GM21723 (cell line): ENCODE data around the gene SLC1A1.

Source experiments
- ATAC-seq: cut with Tn5 transposase; IDR thresholded peaks from one replicate; pipeline ENCODE4 v1.9.1; 2021; ENCODE audit warnings: mild to moderate bottlenecking, moderate library complexity; ENCODE audit not compliant: unreplicated experiment

The SLC1A1 gene

DNA sequence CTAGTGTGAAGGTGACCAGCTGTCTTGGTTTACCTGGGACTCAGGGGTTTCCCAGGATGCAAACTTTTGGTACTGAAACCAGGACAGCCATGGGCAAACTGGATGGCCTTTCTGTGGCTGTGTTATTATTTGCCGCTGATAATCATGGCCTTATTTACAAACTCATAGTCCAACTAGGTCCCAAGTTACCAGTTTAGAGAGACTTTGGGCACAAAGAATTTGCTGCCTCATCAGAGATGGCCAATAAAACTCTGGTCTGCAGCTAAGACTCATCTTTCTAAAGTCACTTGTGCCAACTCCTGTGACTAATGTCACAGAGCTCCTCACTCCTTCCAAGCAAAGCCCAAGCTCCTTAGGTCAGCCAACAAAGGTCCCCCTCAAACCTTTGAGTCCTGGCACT lies 124.4 kb downstream of the SLC1A1 start:
- no peak for ATAC-seq

DNA sequence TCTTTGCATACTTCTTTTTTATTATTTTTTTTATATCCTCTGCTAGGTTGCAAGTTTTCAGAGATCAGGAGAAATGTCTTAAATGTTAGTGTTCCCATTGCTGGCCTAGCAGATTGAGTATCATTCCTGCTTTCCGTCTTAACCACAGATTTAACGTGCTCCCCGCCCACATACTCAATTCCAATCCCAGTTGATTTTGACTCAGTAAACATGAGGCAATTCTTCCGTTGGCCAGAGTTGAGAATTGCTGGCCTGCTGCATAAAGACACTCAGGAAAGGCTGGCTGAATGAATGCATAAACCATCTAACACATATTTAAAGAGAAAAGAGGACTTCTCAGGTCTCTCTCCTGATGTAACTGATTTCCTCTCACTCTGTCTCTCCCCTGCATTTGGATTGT lies 125.0 kb downstream of the SLC1A1 start:
- no peak for ATAC-seq

DNA sequence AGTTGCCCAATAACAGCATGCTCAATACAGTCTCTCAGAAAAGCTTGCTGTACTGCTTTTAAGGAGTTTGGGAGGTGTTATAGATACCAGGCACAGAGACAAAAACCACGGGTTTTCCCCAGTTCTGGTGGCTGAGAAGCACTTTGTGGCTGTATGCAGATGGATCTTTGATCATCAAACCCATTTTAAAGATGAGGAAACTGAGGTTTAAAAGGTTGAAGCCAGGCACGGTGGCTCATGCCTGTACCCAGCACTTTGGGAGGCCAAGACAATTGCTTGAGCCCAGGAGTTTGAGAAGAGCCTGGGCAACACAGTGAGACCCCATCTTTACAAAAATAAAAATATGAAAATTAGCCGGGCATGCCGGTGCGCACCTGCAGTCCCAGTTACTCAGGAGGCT lies 125.5 kb downstream of the SLC1A1 start:
- ATAC-seq = no peak

DNA sequence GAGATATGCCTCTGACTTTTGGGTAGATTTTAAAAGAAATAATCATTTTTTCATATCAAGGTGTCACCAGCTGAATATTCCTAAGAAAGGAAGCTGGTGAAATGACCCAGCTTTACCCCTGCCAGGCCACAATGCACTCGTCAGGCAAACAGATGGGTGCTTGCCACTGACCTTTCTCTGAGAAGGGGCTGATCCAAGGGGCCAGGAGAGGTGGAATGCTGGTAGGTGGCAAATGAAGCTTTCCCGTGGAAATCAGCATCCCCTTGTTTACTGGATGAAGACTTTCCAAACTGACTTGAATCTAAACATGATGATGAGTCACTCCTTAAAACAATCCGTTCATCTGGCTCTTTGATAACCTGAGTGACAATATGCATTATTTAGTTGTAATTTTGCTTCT lies 127.5 kb downstream of the SLC1A1 start:
- ATAC-seq = no peak

DNA sequence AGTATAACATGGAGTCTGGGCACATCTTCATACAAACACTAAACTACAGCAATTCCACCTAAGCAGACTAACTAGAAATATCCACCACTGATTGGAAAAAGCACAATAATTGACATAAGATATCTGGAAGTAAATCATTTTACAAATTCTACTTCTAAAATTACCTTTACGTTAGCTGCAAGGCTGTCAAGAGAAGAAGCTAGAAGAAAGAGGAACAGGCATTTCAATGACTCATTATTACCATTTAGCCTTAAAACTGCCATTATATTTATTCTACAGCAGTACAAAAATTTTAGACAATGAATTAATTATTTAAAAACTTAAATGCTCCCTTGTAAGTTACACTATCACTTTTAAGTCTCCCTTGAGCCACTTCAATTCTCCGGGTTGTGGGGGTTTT lies 128.4 kb downstream of the SLC1A1 start:
- ATAC-seq = no peak

DNA sequence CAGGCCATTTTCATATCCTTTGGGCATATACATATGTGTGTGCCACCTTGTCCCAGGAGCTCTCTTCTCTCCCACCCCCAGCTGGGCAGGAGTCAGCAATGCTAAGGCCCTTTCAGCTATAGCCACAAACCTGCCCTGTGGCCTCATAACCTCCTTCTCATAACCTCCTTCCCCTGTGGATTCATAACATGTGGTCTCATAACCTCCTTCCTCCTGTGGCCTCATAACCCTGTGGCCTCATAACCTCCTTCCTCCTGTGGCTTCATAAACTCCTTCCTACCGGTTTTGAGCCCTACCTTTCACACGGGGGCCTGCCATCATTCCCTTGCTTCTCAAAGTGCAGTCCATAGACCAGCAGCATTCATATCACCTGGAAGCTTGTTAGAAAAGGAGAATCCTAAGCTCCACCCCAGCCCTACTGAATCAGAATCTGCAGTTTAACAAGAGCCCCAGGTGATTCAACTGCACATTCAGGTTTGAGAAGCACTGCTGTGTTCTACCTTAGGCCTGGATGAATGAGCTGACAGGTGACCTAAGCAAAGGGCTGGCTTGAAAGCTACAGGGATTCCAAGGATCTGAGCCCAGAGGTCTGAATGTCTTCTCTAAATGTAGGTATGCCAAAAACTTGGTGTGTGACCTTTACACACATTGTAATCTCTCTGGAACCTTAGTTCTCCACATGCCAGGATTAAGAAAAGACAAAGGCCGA lies 129.9 kb downstream of the SLC1A1 start:
- no peak for ATAC-seq

DNA sequence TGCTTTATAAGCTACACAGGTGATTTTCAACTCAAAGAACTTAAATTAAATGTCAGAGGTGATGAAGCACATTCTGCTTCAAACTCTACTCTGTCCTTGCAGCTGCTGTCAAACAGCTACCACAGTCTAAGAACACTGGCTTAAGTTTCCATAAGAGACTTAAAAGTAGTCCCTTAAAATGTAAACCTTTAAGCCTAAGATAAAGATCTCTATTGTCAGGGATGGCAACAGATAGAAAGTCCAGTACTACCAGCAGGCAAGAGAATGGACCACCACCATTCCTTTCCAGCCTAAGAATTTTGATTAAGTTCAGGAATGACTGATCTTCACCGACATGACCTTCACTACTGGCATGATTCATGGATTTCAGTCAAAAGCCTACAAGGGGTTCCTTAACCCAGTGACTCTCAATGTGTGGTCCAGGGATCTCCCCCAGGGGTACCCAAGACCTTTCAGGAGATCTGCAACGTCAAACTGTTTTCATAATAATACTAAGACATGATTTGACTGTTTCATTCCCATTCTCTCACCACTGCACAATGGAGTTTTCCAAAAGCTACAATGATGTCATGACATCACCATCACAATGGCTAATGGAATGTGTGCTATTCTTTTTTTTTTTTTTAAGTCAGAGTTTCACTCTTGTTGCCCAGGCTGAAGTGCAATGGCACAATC lies 130.8 kb downstream of the SLC1A1 start:
- no peak for ATAC-seq

DNA sequence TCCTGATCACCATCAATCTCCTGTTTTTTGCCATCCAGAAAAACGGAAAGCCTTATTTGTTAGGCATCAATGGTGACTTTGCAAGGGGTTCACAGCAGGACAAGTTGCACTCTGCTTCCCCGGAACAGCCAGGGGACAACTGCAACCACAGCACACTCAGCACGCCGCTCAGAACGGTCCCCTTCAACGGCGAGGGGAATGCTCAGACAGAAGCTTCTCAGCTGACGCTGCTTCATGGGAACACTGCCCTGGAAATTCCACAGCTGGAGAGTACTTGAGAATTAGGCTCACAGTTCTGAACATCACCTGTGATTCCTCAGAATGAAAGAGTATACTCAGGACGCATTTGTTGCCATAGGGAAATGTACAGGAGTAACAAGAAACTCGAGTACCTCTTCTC lies 131.7 kb downstream of the SLC1A1 start:
- ATAC-seq = no peak

DNA sequence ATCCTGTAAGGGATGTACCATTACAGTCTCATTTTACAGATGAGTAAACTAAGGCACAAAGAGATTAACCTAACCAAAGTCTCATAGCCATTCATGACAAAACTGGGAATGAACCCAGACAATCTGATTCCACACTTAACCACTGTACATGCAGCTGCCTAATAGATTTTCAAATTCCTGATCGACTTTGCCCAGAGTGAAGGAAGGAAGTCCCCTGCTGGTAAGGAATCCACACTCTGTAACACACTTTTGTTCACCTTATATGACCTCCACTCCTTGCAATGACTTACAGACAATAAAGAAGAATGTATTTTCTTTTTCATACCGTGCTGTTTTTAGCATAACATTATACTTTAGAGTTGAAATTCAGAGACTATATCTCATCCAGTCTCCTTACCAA lies 140.6 kb downstream of the SLC1A1 start:
- no peak for ATAC-seq
